ENCODE data around the gene EIF4H.
"Not testable (repeated sequence)": the region's sequence is repeated elsewhere in the genome, so short reads cannot be mapped to it uniquely, and the experiment has no call there.

- TF ChIP-seq, protein P1, sequence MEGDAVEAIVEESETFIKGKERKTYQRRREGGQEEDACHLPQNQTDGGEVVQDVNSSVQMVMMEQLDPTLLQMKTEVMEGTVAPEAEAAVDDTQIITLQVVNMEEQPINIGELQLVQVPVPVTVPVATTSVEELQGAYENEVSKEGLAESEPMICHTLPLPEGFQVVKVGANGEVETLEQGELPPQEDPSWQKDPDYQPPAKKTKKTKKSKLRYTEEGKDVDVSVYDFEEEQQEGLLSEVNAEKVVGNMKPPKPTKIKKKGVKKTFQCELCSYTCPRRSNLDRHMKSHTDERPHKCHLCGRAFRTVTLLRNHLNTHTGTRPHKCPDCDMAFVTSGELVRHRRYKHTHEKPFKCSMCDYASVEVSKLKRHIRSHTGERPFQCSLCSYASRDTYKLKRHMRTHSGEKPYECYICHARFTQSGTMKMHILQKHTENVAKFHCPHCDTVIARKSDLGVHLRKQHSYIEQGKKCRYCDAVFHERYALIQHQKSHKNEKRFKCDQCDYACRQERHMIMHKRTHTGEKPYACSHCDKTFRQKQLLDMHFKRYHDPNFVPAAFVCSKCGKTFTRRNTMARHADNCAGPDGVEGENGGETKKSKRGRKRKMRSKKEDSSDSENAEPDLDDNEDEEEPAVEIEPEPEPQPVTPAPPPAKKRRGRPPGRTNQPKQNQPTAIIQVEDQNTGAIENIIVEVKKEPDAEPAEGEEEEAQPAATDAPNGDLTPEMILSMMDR (IDR thresholded peaks at IDR 0.05; ENCODE audit: extremely low read depth in 1 of 2, insufficient read depth in 1 of 2, low read depth in 1 of 2, low read length in 2 of 2), result not testable (repeated sequence)
- not testable (repeated sequence) for TF ChIP-seq POLR2A (IDR thresholded peaks at IDR 0.05; ENCODE audit: low read depth, low read length); POLR2AphosphoS5 (IDR thresholded peaks at IDR 0.05; ENCODE audit: insufficient read depth, low read depth, low read length); MAX (IDR thresholded peaks at IDR 0.05; ENCODE audit: insufficient read depth, insufficient read length); JUN (IDR thresholded peaks at IDR 0.05; ENCODE audit: borderline replicate concordance, insufficient read depth, insufficient read length, low read depth); EZH2 (IDR thresholded peaks at IDR 0.05; ENCODE audit: borderline replicate concordance, low read depth, low read length, severe bottlenecking); GATA2 (IDR thresholded peaks at IDR 0.05; ENCODE audit: insufficient read depth, insufficient read length, low read depth, low read length)
Measured at GRCh38 chr7:74208241-74208640, 34.1 kb downstream of the EIF4H start.
